Endothelial cell of umbilical vein (primary cell): Measurements from ENCODE around the gene HBS1L. TPM values are rescaled to one million over a fixed set of nuclear protein-coding genes. Genes with fewer than 3 reads are reported as not detected.

ENCODE experiments used
- BruUV-seq: library from RNA; stranded (reverse); fragments of 400-500 nt; replicated peaks from 2 replicates; lab custom pipeline; 2021; lab: Mats Ljungman, UMichigan
- CTCF ChIA-PET: fragments of 300-600, 350-600 bp; sonication (Branson Sonifier 250); formaldehyde crosslinking; loops from one replicate; lab custom pipeline; 2021; ENCODE audit warnings: antibody characterized with exemption, inconsistent platforms; lab: Charles Lee
- POLR2A ChIA-PET: fragments of 300-600, 350-600 bp; sonication (Branson Sonifier 250); formaldehyde crosslinking; loops from one replicate; lab custom pipeline; 2021; ENCODE audit warnings: antibody characterized with exemption, inconsistent platforms; lab: Charles Lee
- DNase-seq: peaks from one replicate; pipeline ENCODE4 v3.0.0-alpha.2; 2011; ENCODE audit warnings: low read depth, low spot score
- FAIRE-seq: peaks from 2 replicates; lab custom pipeline; 2011; peaks lifted over from hg19 to GRCh38; lab: Jason Lieb, UNC
- H2AFZ ChIP-seq: 2 replicates; pipeline ENCODE4 v1.6.0; 2012; ENCODE audit warnings: low read depth, low read length, control low read depth, inconsistent platforms
- H3K27ac ChIP-seq: 2 replicates; pipeline ENCODE4 v1.5.1; 2011; ENCODE audit warnings: low read depth, mild to moderate bottlenecking, control low read depth, low read length, moderate library complexity; ENCODE audit not compliant: insufficient read depth
- H3K27me3 ChIP-seq, 2 experiments: 2 replicates each; pipeline versions ENCODE4 v1.6.0 to v1.6.1; 2011; ENCODE audit warnings: low read length in 2 of 2, mixed read lengths in 1 of 2; ENCODE audit not compliant: control insufficient read depth in 2 of 2, insufficient read depth in 2 of 2
- H3K36me3 ChIP-seq, 2 experiments: 2 replicates in 1 of 2; 3 replicates in 1 of 2; pipeline ENCODE4 v1.5.1; 2011; ENCODE audit warnings: low read length in 2 of 2, mild to moderate bottlenecking in 1 of 2, moderate library complexity in 1 of 2; ENCODE audit not compliant: control insufficient read depth in 2 of 2, insufficient read depth in 2 of 2; ENCODE audit errors: extremely low read depth in 1 of 2
- H3K4me1 ChIP-seq: 3 replicates; pipeline ENCODE4 v1.5.1; 2011; ENCODE audit warnings: mild to moderate bottlenecking, low read length; ENCODE audit not compliant: control insufficient read depth, insufficient read depth; ENCODE audit errors: extremely low read depth
- H3K4me2 ChIP-seq: 2 replicates; pipeline ENCODE4 v1.6.1; 2011; ENCODE audit warnings: low read length, control low read depth, mixed read lengths; ENCODE audit not compliant: insufficient read depth
- H3K4me3 ChIP-seq, 3 experiments: fragments of 200-600 bp in 1 of 3; sonication (generic), shearing (Covaris generic) in 1 of 3; replicated peaks in 1 of 3; 2 replicates each; pipeline ENCODE4 v1.5.1; 2011 to 2016; ENCODE audit warnings: control low read depth in 3 of 3, low read length in 3 of 3, mild to moderate bottlenecking in 2 of 3, inconsistent platforms in 1 of 3, low read depth in 1 of 3, moderate library complexity in 1 of 3; ENCODE audit not compliant: insufficient read depth in 1 of 3
- H3K79me2 ChIP-seq: 2 replicates; pipeline ENCODE4 v1.6.0; 2012; ENCODE audit warnings: low read length, inconsistent platforms; ENCODE audit not compliant: control insufficient read depth, insufficient read depth
- H3K9ac ChIP-seq: replicated peaks from 2 replicates; pipeline ENCODE3; 2011; ENCODE audit warnings: low read length, control low read depth; ENCODE audit not compliant: insufficient read depth; ENCODE audit errors: extremely low read depth
- H3K9me1 ChIP-seq: replicated peaks from 3 replicates; pipeline ENCODE4 v1.6.0; 2011; ENCODE audit warnings: mild to moderate bottlenecking, low read length; ENCODE audit not compliant: control insufficient read depth, insufficient read depth; ENCODE audit errors: extremely low read depth
- H3K9me3 ChIP-seq: replicated peaks from 2 replicates; pipeline ENCODE4 v1.5.1; 2012; ENCODE audit warnings: low read length, inconsistent platforms; ENCODE audit not compliant: control insufficient read depth, insufficient read depth
- H4K20me1 ChIP-seq: replicated peaks from 2 replicates; pipeline ENCODE3; 2011; ENCODE audit warnings: mild to moderate bottlenecking, low read length; ENCODE audit not compliant: control insufficient read depth, insufficient read depth; ENCODE audit errors: extremely low read depth
- CTCF ChIP-seq, 2 donors: IDR thresholded peaks; 1 replicate in 1 of 2; 2 replicates in 1 of 2; pipeline ENCODE4 v1.5.1; 2011; ENCODE audit warnings: low read length in 2 of 2, mild to moderate bottlenecking in 2 of 2, moderate library complexity in 2 of 2, control low read depth in 1 of 2, inconsistent platforms in 1 of 2, low read depth in 1 of 2; ENCODE audit not compliant: insufficient read depth in 1 of 2; ENCODE audit errors: extremely low read depth in 1 of 2
- EZH2 ChIP-seq: IDR thresholded peaks from 2 replicates; pipeline ENCODE4 v1.6.1; 2012; ENCODE audit warnings: borderline replicate concordance, low read depth, mild to moderate bottlenecking, moderate library complexity, low read length, inconsistent platforms; ENCODE audit not compliant: severe bottlenecking
- FOS ChIP-seq: IDR thresholded peaks from 2 replicates; pipeline ENCODE4 v1.6.1; 2011; ENCODE audit warnings: mild to moderate bottlenecking, low read length, moderate library complexity, borderline replicate concordance; ENCODE audit not compliant: insufficient read depth
- GATA2 ChIP-seq: IDR thresholded peaks from 2 replicates; pipeline ENCODE4 v1.7.0; 2011; ENCODE audit warnings: low read depth, mild to moderate bottlenecking, moderate library complexity, mixed read lengths, low read length; ENCODE audit not compliant: insufficient read length, insufficient read depth
- JUN ChIP-seq: IDR thresholded peaks from 2 replicates; pipeline ENCODE4 v1.6.1; 2011; ENCODE audit warnings: borderline replicate concordance, low read depth; ENCODE audit not compliant: insufficient read length, insufficient read depth
- MYC ChIP-seq: IDR thresholded peaks from one replicate; pipeline ENCODE4 v1.6.1; 2011; ENCODE audit warnings: mild to moderate bottlenecking, low read depth, low read length
- POLR2A ChIP-seq: IDR thresholded peaks from 2 replicates; pipeline ENCODE4 v1.6.1; 2012; ENCODE audit warnings: low read depth, mild to moderate bottlenecking, control low read depth, low read length
- POLR2AphosphoS5 ChIP-seq: IDR thresholded peaks from 2 replicates; pipeline ENCODE4 v1.6.1; 2012; ENCODE audit warnings: low read depth, mild to moderate bottlenecking, control low read depth, low read length, moderate library complexity; ENCODE audit not compliant: insufficient read depth
- dilution Hi-C: fragments of 300-500 bp; cut with MboI; formaldehyde crosslinking; loops from one replicate; pipeline ENCODE4 v1.15.0; 2019; ENCODE audit warnings: low sequenced_read_pairs; ENCODE audit not compliant: extremely low pct_ligation_motif_present
- intact Hi-C: fragments of 100-400 bp; cut with micrococcal nuclease; formaldehyde crosslinking; loops from one replicate; pipeline ENCODE4 v1.10.0; 2022
- polyA plus RNA-seq, 4 experiments: library from polyadenylated mRNA; depleted of rRNA in 3 of 4; stranded (reverse) in 3 of 4; unstranded in 1 of 4; fragments of >200 nt; gene quantifications; 2 replicates each; pipeline versions ENCODE4 v1.2.1 to v1.2.3, GENCODE V29; 2011 to 2012; ENCODE audit warnings: missing spikeins in 1 of 4
- total RNA-seq: library from RNA; stranded (reverse); gene quantifications from 2 replicates; pipeline ENCODE4 v1.2.3, GENCODE V29; 2021
- TF ChIP-seq, protein P1 (sequence below): IDR thresholded peaks from 2 replicates; pipeline ENCODE4 v1.6.1; 2011; ENCODE audit not compliant: insufficient read depth, insufficient read length

The HBS1L gene
- total and polyA plus RNA-seq, 2 donors (not counting 3 experiments of a cell fraction or from before 2014, with no cell fraction given), result 23.7 to 74.6 TPM

- Histone ChIP-seq H3K9me3 (no peaks in the 10 kb centered on the region), H3K4me3 (no peak overlapping the region), H3K27ac (no peak overlapping the region), H2AFZ (no peak overlapping the region), H3K9ac (no peak overlapping the region), H3K36me3 (no peaks in the 10 kb centered on the region), H3K79me2 (no peaks in the 10 kb centered on the region), H3K4me2 (no peak overlapping the region), H3K9me1 (no peaks in the 10 kb centered on the region), H3K4me1 (no peaks in the 10 kb centered on the region), H3K27me3 (peaks cover 17 to 32% of the 10 kb centered on the region in 2 experiments), H4K20me1 (no peaks in the 10 kb centered on the region)
- POLR2A ChIA-PET, result no interaction called here
- intact Hi-C loops (no loop called here), dilution Hi-C loops (no loop called here)
- CTCF ChIA-PET, result interaction anchor here (1.0 to 1.5 kb wide), 3 partner anchors 16 to 45 kb away, joined by 3 read pairs; no protein-coding TSS in a partner anchor
- FAIRE-seq (no peak), DNase-seq (no peak)
- no TSS peak for BruUV-seq
- TF ChIP-seq CTCF (IDR thresholded peaks at IDR 0.05; ENCODE audit: extremely low read depth in 1 of 2, insufficient read depth in 1 of 2, low read depth in 1 of 2, low read length in 2 of 2) (no peak), MYC (no peak), POLR2AphosphoS5 (no peak), EZH2 (no peak), FOS (no peak), POLR2A (no peak), GATA2 (no peak), JUN (no peak)
- TF ChIP-seq, protein P1, sequence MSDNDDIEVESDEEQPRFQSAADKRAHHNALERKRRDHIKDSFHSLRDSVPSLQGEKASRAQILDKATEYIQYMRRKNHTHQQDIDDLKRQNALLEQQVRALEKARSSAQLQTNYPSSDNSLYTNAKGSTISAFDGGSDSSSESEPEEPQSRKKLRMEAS, result no peak
Measured at GRCh38 chr6:135087803-135088202, 33.2 kb upstream of the HBS1L start.
